ENCODE measurements around the gene HSP90AA1.

The HSP90AA1 gene

GRCh38 chr14:102042699-102043098, 44.1 kb downstream of the HSP90AA1 start:
- peaks cover 86% of the 10 kb centered on the region for H3K36me3 ChIP-seq (ENCODE audit: insufficient read depth, low read length)
- H4K20me1 ChIP-seq (ENCODE audit: insufficient read depth, low read length): 0 out of 2 replicates have a peak, but pooled peaks cover 1% of the 10 kb centered on the region
- no peak for ATAC-seq (ENCODE audit: insufficient read depth, low read depth)
- DNase-seq: no peak
- H3K9ac ChIP-seq (ENCODE audit: low read depth, low read length): no peak overlapping the region
- no peaks in the 10 kb centered on the region for H3K79me2 ChIP-seq (ENCODE audit: insufficient read depth, low read length)
- no peaks in the 10 kb centered on the region for H3K9me3 ChIP-seq (ENCODE audit: insufficient read depth, low read length, severe bottlenecking)
- H3K27ac ChIP-seq (ENCODE audit: low read length): no peak overlapping the region
- H3K4me1 ChIP-seq (ENCODE audit: insufficient read depth, low read length): no peaks in the 10 kb centered on the region
- no peak overlapping the region for H3K4me3 ChIP-seq (ENCODE audit: low read depth in 1 of 2, low read length in 2 of 2)
- H2AFZ ChIP-seq (ENCODE audit: low read depth, low read length): no peak overlapping the region
- TF ChIP-seq EZH2 (IDR thresholded peaks at IDR 0.05; ENCODE audit: borderline replicate concordance, low read depth, low read length, severe bottlenecking): no peak
- TF ChIP-seq, protein P1, sequence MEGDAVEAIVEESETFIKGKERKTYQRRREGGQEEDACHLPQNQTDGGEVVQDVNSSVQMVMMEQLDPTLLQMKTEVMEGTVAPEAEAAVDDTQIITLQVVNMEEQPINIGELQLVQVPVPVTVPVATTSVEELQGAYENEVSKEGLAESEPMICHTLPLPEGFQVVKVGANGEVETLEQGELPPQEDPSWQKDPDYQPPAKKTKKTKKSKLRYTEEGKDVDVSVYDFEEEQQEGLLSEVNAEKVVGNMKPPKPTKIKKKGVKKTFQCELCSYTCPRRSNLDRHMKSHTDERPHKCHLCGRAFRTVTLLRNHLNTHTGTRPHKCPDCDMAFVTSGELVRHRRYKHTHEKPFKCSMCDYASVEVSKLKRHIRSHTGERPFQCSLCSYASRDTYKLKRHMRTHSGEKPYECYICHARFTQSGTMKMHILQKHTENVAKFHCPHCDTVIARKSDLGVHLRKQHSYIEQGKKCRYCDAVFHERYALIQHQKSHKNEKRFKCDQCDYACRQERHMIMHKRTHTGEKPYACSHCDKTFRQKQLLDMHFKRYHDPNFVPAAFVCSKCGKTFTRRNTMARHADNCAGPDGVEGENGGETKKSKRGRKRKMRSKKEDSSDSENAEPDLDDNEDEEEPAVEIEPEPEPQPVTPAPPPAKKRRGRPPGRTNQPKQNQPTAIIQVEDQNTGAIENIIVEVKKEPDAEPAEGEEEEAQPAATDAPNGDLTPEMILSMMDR (IDR thresholded peaks at IDR 0.05; ENCODE audit: borderline replicate concordance, extremely low read depth, low read length, poor library complexity, severe bottlenecking): no peak
- no peaks in the 10 kb centered on the region for H3K27me3 ChIP-seq (ENCODE audit: insufficient read depth, low read length, poor library complexity)
- H3K4me2 ChIP-seq (ENCODE audit: insufficient read depth, low read length): no peak overlapping the region

DNA sequence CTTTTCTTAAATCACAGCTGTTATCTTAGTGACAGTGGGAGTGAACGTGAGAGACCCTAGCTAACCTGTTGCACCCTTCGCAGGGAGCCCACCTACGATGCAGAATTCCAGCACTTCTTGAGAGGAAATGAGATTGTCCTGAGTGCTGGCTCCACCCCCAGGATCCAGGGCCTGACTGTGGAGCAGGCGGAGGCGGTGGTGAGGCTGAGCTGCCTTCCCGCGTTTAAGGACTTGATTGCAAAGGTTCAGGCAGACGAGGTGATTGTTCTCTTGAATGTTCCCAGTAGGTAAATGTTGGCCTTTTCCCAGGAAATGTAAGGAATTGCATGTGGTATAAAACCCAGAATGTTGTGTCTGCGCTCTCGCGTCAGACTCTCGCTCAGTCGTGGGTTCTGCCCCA, 46.7 kb downstream of the HSP90AA1 start:
- no peak for TF ChIP-seq EZH2 (IDR thresholded peaks at IDR 0.05; ENCODE audit: borderline replicate concordance, low read depth, low read length, severe bottlenecking)
- TF ChIP-seq, protein P1 (IDR thresholded peaks at IDR 0.05; ENCODE audit: borderline replicate concordance, extremely low read depth, low read length, poor library complexity, severe bottlenecking): no peak
- Histone ChIP-seq H4K20me1 (ENCODE audit: insufficient read depth, low read length) (no peaks in the 10 kb centered on the region), H3K9me3 (ENCODE audit: insufficient read depth, low read length, severe bottlenecking) (no peaks in the 10 kb centered on the region), H3K27me3 (ENCODE audit: insufficient read depth, low read length, poor library complexity) (no peaks in the 10 kb centered on the region), H3K36me3 (ENCODE audit: insufficient read depth, low read length) (peaks cover 95% of the 10 kb centered on the region), H3K4me2 (ENCODE audit: insufficient read depth, low read length) (no peak overlapping the region), H3K4me1 (ENCODE audit: insufficient read depth, low read length) (no peaks in the 10 kb centered on the region), H3K9ac (ENCODE audit: low read depth, low read length) (no peak overlapping the region), H3K79me2 (ENCODE audit: insufficient read depth, low read length) (no peaks in the 10 kb centered on the region), H2AFZ (ENCODE audit: low read depth, low read length) (no peak overlapping the region), H3K27ac (ENCODE audit: low read length) (no peak overlapping the region), H3K4me3 (ENCODE audit: low read depth in 1 of 2, low read length in 2 of 2) (no peak overlapping the region)
- ATAC-seq (ENCODE audit: insufficient read depth, low read depth) (no peak), DNase-seq (no peak)

DNA sequence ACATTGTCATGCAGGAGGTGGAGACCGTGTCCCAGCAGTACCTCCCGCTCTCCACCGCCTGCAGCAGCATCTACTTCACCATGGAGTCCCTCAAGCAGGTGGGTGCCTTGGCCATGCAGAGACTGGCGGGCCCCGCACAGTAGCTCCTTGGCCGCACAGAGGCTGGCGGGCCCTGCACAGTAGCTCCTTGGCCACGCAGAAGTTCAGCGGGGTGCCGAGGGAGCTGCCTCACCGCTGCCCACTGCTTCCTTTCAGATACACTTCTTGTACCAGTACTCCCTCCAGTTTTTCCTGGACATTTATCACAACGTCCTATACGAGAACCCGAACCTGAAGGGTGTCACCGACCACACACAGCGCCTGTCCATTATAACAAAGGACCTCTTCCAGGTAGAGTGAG, 47.7 kb downstream of the HSP90AA1 start:
- Histone ChIP-seq H3K4me2 (ENCODE audit: insufficient read depth, low read length) (no peak overlapping the region), H2AFZ (ENCODE audit: low read depth, low read length) (no peak overlapping the region), H3K36me3 (ENCODE audit: insufficient read depth, low read length) (peaks cover 92% of the 10 kb centered on the region), H4K20me1 (ENCODE audit: insufficient read depth, low read length) (0 out of 2 replicates have a peak, but pooled peaks cover 2% of the 10 kb centered on the region), H3K9me3 (ENCODE audit: insufficient read depth, low read length, severe bottlenecking) (no peaks in the 10 kb centered on the region), H3K9ac (ENCODE audit: low read depth, low read length) (no peak overlapping the region), H3K4me3 (ENCODE audit: low read depth in 1 of 2, low read length in 2 of 2) (no peak overlapping the region), H3K4me1 (ENCODE audit: insufficient read depth, low read length) (no peaks in the 10 kb centered on the region), H3K27ac (ENCODE audit: low read length) (no peak overlapping the region), H3K27me3 (ENCODE audit: insufficient read depth, low read length, poor library complexity) (no peaks in the 10 kb centered on the region), H3K79me2 (ENCODE audit: insufficient read depth, low read length) (no peaks in the 10 kb centered on the region)
- no peak; the same call in 2 of the 3 replicates for ATAC-seq (ENCODE audit: insufficient read depth, low read depth)
- no peak for TF ChIP-seq EZH2 (IDR thresholded peaks at IDR 0.05; ENCODE audit: borderline replicate concordance, low read depth, low read length, severe bottlenecking)
- TF ChIP-seq, protein P1 (IDR thresholded peaks at IDR 0.05; ENCODE audit: borderline replicate concordance, extremely low read depth, low read length, poor library complexity, severe bottlenecking): no peak
- DNase-seq: no peak

DNA sequence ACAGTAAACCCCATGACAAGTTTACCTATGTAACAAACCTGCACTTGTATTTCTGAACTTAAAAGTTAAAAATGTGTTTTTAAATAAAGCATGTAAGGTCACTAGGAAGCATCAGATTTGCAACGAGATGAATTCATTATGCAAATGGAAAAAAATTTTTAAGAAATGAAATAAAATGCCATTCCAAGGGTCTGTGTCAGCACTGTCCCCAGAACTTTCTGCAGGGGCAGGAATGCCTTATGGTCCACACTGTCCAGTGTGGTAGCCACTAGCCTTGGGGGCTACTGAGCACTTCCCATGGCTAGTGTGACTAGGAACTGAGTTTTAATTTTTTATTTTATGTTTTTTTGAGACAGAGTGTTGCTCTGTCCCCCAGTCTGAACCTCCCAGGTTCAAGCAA, 49.2 kb downstream of the HSP90AA1 start:
- H4K20me1 ChIP-seq (ENCODE audit: insufficient read depth, low read length): 0 out of 2 replicates have a peak, but pooled peaks cover 4% of the 10 kb centered on the region
- ATAC-seq (ENCODE audit: insufficient read depth, low read depth): no peak
- H3K9me3 ChIP-seq (ENCODE audit: insufficient read depth, low read length, severe bottlenecking): no peaks in the 10 kb centered on the region
- no peak overlapping the region for H2AFZ ChIP-seq (ENCODE audit: low read depth, low read length)
- no peak overlapping the region for H3K4me2 ChIP-seq (ENCODE audit: insufficient read depth, low read length)
- TF ChIP-seq EZH2 (IDR thresholded peaks at IDR 0.05; ENCODE audit: borderline replicate concordance, low read depth, low read length, severe bottlenecking): no peak
- TF ChIP-seq, protein P1 (IDR thresholded peaks at IDR 0.05; ENCODE audit: borderline replicate concordance, extremely low read depth, low read length, poor library complexity, severe bottlenecking): no peak
- no peak for DNase-seq
- H3K27ac ChIP-seq (ENCODE audit: low read length): no peak overlapping the region
- H3K36me3 ChIP-seq (ENCODE audit: insufficient read depth, low read length): peaks cover 93% of the 10 kb centered on the region
- no peak overlapping the region for H3K9ac ChIP-seq (ENCODE audit: low read depth, low read length)
- H3K4me1 ChIP-seq (ENCODE audit: insufficient read depth, low read length): no peaks in the 10 kb centered on the region
- no peaks in the 10 kb centered on the region for H3K79me2 ChIP-seq (ENCODE audit: insufficient read depth, low read length)
- no peak overlapping the region for H3K4me3 ChIP-seq (ENCODE audit: low read depth in 1 of 2, low read length in 2 of 2)
- H3K27me3 ChIP-seq (ENCODE audit: insufficient read depth, low read length, poor library complexity): no peaks in the 10 kb centered on the region
